LHCN-M2 (cell line): ENCODE results near the gene LRRC46. TPM values are rescaled to one million over a fixed set of nuclear protein-coding genes. Genes with fewer than 3 reads are reported as not detected.

Experiments used
- DNase-seq: peaks from one replicate; pipeline ENCODE4 v3.0.0-alpha.2; 2012; ENCODE audit warnings: low read depth
- total RNA-seq: library from RNA; depleted of rRNA; stranded (reverse); fragments of >200 nt; gene quantifications from 2 replicates; pipeline ENCODE4 v1.2.3, GENCODE V29; 2014; rRNA removed

Gene LRRC46
- total RNA-seq, 1 experiment from 2014 or later = 1.4 TPM

DNA sequence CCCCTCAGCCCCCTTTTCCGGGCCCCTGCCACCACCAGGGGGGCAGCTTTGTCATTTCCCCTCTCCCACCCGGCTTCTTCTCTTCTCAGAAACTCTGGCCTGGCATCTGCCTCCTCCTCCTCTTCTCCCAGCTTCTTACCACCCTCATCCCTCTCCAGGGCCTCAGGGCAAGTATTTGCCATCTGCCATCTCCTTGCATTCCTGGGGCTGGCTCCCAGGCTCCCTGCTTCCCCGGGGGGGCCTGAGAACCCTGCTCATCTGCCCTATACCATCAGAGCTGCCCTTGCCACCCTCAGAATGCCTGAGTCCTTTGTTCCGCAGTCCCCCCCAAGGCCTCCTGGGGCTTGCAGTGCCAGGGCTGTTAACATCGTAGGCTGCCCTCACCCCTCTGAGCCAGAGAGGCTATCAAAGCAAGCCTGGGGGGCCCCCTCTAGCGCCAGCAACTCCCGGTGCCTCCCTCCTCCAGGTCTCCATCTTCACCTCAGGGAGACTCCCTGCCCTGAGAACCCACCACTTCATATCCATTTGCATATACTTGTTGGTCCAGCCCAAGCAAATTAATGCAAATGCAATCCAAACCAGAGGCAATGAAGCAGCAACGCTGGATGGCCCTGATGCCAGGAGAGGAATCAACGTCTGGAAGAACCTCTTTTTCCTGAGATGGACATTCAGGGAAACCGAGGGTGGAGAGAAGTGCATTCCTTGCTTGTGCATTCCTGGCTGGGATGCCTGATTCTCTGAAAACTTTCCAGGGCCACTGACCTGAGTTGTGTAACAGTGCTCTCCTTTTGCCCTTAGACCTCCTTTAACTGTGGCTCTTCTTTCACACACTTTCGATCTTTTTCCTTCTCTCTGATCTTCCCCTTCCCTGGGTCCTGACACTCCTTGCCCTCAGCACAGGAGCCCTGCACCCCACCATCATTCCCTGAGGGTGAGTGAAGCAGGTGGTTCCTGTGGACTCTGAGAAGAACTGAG, 43.8 kb downstream of the LRRC46 start:
- DNase-seq = no peak

GRCh38 chr17:47877368-47878034, 46.0 kb downstream of the LRRC46 start:
- no peak for DNase-seq

GRCh38 chr17:47878203-47879027, 46.9 kb downstream of the LRRC46 start:
- peak; percentile 28 for DNase-seq

- DNase-seq = peak; percentile 68
Measured at GRCh38 chr17:47879028-47879585, 47.6 kb downstream of the LRRC46 start.

DNA sequence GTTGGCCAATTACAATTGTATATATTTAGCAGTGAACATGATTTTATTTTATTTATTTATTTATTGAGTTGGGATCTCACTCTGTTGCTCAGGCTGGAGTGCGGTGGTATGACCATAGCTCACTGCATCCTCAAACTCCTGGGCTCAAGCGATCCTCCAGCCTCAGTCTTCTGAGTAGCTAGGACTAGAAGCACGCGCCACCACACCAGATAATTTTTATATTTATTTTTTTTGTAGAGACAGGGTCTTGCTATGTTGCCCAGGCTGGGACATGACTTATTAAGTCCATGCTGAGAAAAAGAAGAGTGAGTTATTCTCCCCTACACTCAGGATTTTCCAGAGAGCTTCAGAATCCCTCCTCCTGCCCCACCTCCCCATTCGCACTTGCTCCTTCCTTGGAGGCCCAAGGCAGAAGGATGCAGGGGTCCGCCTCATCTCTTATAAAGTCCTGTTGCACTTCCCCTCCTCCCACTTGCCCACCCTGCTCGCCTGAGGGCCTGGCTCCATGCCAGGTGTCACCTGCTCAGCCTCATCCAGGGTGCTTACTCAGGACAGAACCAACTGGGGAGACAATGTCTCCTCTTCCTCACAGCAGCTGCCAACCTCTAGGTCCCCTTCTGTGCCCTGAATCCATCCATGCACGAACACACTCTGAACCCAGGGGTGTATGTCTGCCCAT, 48.4 kb downstream of the LRRC46 start:
- no peak for DNase-seq

GRCh38 chr17:47882247-47882646, 50.8 kb downstream of the LRRC46 start:
- DNase-seq = peak; percentile 69

DNA sequence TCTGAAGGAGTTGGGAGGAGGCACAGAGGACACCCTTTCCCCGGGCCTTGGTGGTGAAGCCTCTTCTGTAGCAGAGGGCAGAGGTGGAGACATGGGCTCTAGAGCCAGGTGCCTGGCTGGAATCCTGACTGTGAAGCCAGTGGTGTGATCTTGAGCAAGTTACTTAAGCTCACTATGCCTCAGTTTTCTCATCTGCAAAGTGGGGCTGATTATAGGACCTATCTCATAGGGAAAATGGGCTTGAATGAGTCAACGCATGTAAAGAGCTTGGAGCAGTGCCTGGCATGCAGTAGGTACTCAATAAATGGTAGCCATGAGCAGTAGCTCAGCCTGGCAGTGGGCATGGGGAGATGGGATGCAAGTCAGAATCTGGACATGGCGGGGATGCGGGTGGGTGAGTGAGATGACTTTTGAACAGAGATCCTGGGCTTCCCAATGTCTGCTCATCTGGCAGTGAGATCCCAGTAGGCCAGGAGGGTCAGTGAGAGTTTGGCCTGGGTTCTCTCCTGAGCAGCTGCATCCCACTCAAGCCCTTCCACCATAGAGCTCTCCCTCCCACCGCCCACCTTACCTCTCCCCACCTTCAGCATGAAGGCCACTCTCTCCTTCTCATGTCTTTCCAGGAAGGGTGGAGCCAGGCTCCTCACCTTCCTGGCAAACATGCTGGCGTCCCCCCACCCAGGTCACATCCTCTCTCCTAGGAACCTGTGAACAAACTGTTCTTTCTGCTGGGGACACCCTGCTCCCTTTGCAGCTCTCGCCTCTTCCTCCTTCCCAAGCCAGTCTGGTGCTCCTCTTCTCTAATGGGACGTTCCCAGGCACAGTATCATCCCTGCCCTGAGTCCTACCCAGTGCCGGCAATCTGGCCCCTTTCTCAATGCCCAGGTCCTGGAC, 51.5 kb downstream of the LRRC46 start:
- DNase-seq = no peak

DNA sequence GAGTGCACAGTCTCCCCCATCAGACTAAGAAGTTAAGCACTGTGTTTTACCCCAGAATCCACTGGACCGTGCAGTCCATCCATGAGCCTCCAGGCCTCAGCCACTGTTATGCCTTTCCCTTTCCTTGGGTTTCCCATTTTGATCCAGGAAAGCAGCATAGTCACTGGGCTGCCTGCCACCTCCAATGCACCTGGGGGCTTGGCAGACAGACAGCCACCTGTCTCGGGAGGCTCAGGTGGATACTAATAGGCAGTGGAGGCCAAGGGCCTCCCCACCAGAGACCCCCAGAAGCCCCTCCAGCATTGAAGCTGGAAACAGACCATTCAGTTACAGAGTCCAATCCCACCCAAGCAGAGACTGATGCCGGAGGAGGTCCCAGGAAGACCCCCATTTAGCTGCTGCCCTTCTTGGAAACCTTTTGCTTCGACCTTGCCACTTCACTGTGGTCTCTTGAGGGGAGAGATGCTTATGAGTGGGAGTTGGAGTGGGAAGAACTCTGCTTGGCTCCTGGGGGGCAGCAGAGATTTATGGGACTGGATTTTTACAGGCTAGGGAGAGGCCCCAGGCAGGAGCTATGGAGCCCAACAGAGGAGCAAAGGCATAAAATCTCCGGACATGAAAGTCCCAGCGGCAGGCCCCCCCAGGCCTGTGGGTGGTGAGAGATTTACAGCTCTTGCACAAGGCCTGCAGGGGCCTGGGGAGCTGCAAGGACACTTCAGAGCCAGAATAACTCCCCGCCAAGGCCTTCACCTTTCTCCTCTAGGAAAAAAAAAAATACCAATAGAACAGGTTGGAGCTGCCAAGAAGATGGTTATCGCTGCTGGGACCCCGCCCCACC, 52.3 kb downstream of the LRRC46 start:
- DNase-seq = no peak

DNA sequence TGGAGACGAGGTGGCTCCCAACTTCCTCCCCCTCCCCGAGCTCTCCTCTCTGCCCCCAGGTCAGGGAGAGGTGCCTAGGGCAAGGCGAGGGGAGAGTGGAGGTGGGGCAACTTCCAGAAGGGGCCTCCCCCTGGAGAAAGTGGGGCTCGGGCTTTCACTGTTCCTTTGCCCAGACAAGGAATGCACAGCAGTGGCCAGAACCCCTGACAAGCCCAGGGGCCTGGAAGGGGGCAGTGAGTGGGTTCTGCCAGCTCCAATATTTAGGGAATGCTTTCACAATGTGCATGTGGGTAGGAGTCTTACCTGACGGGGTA, 52.9 kb downstream of the LRRC46 start:
- DNase-seq = no peak

DNA sequence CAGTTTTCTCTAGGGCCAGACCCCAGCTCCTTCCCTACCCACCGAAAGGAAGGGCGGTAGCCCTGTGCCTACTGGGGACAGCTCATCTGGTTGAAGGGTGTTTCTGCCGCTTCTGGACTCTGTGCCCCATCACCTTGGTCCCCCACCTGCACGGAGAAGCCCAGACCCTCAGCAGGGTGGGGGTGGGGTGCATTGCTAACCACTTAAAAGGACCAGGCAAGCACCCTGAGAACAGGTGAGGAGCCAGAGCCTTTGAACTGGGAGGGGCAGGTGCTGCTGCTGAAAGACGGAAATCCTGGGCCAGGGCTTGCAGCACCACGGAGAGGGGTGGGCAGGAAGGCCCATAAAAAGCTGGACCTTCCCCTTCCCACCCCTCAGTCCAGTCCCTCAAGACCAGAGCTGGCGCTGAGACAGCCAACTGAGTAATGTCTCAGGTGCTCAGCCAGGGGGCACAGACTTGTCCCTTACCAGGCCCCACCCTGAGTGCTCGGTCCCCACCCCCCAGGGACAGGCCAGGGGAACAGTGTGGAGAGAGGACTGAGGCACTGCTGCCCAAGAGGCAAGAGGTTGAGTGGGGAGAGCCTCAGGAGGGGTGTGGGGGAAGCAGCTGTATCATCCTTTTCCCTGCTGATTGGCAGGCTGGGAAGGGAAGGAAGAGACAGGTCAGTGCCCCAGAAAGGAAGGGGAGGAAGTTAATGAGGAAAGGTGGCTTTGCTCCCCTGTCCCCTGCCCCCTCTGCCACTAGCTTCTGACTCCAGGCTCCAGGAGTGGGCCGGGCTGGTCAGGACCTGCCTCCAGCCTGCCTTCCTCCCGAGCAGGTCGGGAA, 53.6 kb downstream of the LRRC46 start:
- no peak for DNase-seq

Other genes with a start within 250 kb of the LRRC46 start
- 401 and 457 TPM in 2 replicates for gene KPNB1, start 181.8 kb upstream of the LRRC46 start, total RNA-seq
- gene TBKBP1, start 137.5 kb upstream of the LRRC46 start, total RNA-seq = 3.8 and 5.4 TPM in 2 replicates
- gene TBX21, start 98.4 kb upstream of the LRRC46 start, total RNA-seq = not detected in 2 replicates
- 15.3 and 21.4 TPM in 2 replicates for gene OSBPL7, start 9.9 kb upstream of the LRRC46 start, total RNA-seq
- gene MRPL10, start 129 bp upstream of the LRRC46 start, total RNA-seq = 45.4 and 47.5 TPM in 2 replicates
- 59.8 and 60.2 TPM in 2 replicates for gene SCRN2, start 9.6 kb downstream of the LRRC46 start, total RNA-seq
- not detected in 2 replicates for gene SP6, start 19.5 kb downstream of the LRRC46 start, total RNA-seq
- 1.7 and 3.4 TPM in 2 replicates for gene SP2, start 64.6 kb downstream of the LRRC46 start, total RNA-seq
- gene PNPO, start 109.9 kb downstream of the LRRC46 start, total RNA-seq = 47.6 and 54.1 TPM in 2 replicates
- gene PRR15L, start 126.2 kb downstream of the LRRC46 start, total RNA-seq = not detected in 2 replicates
- 93.8 and 94.9 TPM in 2 replicates for gene CDK5RAP3, start 139.4 kb downstream of the LRRC46 start, total RNA-seq
- 70.4 and 91.8 TPM in 2 replicates for gene COPZ2, start 206.1 kb downstream of the LRRC46 start, total RNA-seq
- 101 and 123 TPM in 2 replicates for gene NFE2L1, start 216.7 kb downstream of the LRRC46 start, total RNA-seq